H9 (cell line): ENCODE results near the gene SP110. TPM values are rescaled to one million over a fixed set of nuclear protein-coding genes. Genes with fewer than 3 reads are reported as not detected.

Experiments
- DNase-seq: peaks from one replicate; pipeline ENCODE4 v3.0.0-alpha.2; 2017
- H2AFZ ChIP-seq: one replicate; pipeline ENCODE4 v1.6.1; 2013; ENCODE audit warnings: mild to moderate bottlenecking, low read length, control low read depth, moderate library complexity
- H2AK5ac ChIP-seq: 2 replicates; pipeline ENCODE4 v1.6.1; 2013; ENCODE audit warnings: low read length, control low read depth, mixed read lengths; ENCODE audit not compliant: insufficient read length
- H2BK120ac ChIP-seq: one replicate; pipeline ENCODE4 v1.6.1; 2013; ENCODE audit warnings: low read depth, mild to moderate bottlenecking, low read length, control low read depth, inconsistent platforms; ENCODE audit not compliant: poor library complexity, severe bottlenecking
- H2BK12ac ChIP-seq: 2 replicates; pipeline ENCODE4 v1.6.1; 2013; ENCODE audit warnings: low read length, control low read depth, mixed read lengths, low read depth; ENCODE audit not compliant: insufficient read length
- H2BK15ac ChIP-seq: 2 replicates; pipeline ENCODE4 v1.6.1; 2013; ENCODE audit warnings: low read depth, low read length, control low read depth
- H2BK20ac ChIP-seq: one replicate; pipeline ENCODE4 v1.6.1; 2013; ENCODE audit warnings: low read depth, mild to moderate bottlenecking, low read length, control low read depth, inconsistent platforms; ENCODE audit not compliant: poor library complexity, severe bottlenecking
- H2BK5ac ChIP-seq: 2 replicates; pipeline ENCODE4 v1.6.1; 2013; ENCODE audit warnings: low read length, control low read depth, mixed read lengths; ENCODE audit not compliant: insufficient read length
- H3K14ac ChIP-seq: 2 replicates; pipeline ENCODE4 v1.6.1; 2013; ENCODE audit warnings: low read length, control low read depth; ENCODE audit not compliant: insufficient read depth
- H3K18ac ChIP-seq: 2 replicates; pipeline ENCODE4 v1.6.1; 2013; ENCODE audit warnings: low read depth, mild to moderate bottlenecking, mixed read lengths, low read length, control low read depth; ENCODE audit not compliant: insufficient read length
- H3K23ac ChIP-seq: 2 replicates; pipeline ENCODE4 v1.6.1; 2013; ENCODE audit warnings: low read length, control low read depth, mixed read lengths, low read depth; ENCODE audit not compliant: insufficient read length
- H3K23me2 ChIP-seq: 2 replicates; pipeline ENCODE4 v1.6.1; 2013; ENCODE audit warnings: low read depth, mild to moderate bottlenecking, mixed read lengths, low read length, control low read depth; ENCODE audit not compliant: insufficient read length, poor library complexity, severe bottlenecking
- H3K27ac ChIP-seq: 2 replicates; pipeline ENCODE4 v1.5.1; 2013; ENCODE audit warnings: low read length, control low read depth, mixed read lengths, low read depth; ENCODE audit not compliant: insufficient read length
- H3K27me3 ChIP-seq: 2 replicates; pipeline ENCODE4 v1.6.1; 2013; ENCODE audit warnings: low read length, control low read depth, inconsistent platforms; ENCODE audit not compliant: insufficient read depth
- H3K4ac ChIP-seq: 2 replicates; pipeline ENCODE4 v1.6.1; 2013; ENCODE audit warnings: low read depth, mild to moderate bottlenecking, control low read depth, inconsistent platforms, low read length, moderate library complexity
- H3K4me1 ChIP-seq: 2 replicates; pipeline ENCODE4 v1.6.1; 2013; ENCODE audit warnings: low read length, control low read depth, inconsistent platforms; ENCODE audit not compliant: insufficient read depth
- H3K4me2 ChIP-seq: 2 replicates; pipeline ENCODE4 v1.6.1; 2013; ENCODE audit warnings: low read length, control low read depth, mixed read lengths; ENCODE audit not compliant: insufficient read length, insufficient read depth
- H3K56ac ChIP-seq: 2 replicates; pipeline ENCODE4 v1.6.1; 2013; ENCODE audit warnings: low read depth, mild to moderate bottlenecking, mixed read lengths, low read length, control low read depth; ENCODE audit not compliant: insufficient read length
- H3K79me1 ChIP-seq: 2 replicates; pipeline ENCODE4 v1.6.1; 2013; ENCODE audit warnings: low read depth, mild to moderate bottlenecking, moderate library complexity, low read length, control low read depth, inconsistent platforms; ENCODE audit not compliant: insufficient read depth, poor library complexity, severe bottlenecking
- H3K79me2 ChIP-seq: 2 replicates; pipeline ENCODE4 v1.6.1; 2013; ENCODE audit warnings: low read length, control low read depth, inconsistent platforms; ENCODE audit not compliant: insufficient read depth
- H3K9ac ChIP-seq: 2 replicates; pipeline ENCODE4 v1.6.1; 2013; ENCODE audit warnings: low read length, control low read depth, mixed read lengths; ENCODE audit not compliant: insufficient read length; ENCODE audit errors: extremely low read depth
- H3K9me3 ChIP-seq: one replicate; pipeline ENCODE4 v1.6.1; 2013; ENCODE audit warnings: low read depth, low read length, inconsistent platforms; ENCODE audit not compliant: control insufficient read depth
- H3T11ph ChIP-seq: one replicate; pipeline ENCODE4 v1.6.1; 2013; ENCODE audit warnings: mild to moderate bottlenecking, low read length, control low read depth, inconsistent platforms
- H4K20me1 ChIP-seq: one replicate; pipeline ENCODE4 v1.6.1; 2013; ENCODE audit not compliant: control insufficient read depth, insufficient read length, insufficient read depth
- H4K5ac ChIP-seq: 2 replicates; pipeline ENCODE4 v1.6.1; 2013; ENCODE audit warnings: low read depth, mild to moderate bottlenecking, mixed read lengths, low read length, control low read depth; ENCODE audit not compliant: insufficient read length
- H4K8ac ChIP-seq: replicated peaks from 2 replicates; pipeline ENCODE4 v1.6.1; 2013; ENCODE audit warnings: low read length, control low read depth, mixed read lengths, low read depth; ENCODE audit not compliant: insufficient read length
- H4K91ac ChIP-seq: 2 replicates; pipeline ENCODE4 v1.6.1; 2013; ENCODE audit warnings: low read depth, mild to moderate bottlenecking, moderate library complexity, mixed read lengths, low read length, control low read depth; ENCODE audit not compliant: insufficient read length
- H3K27ac Mint-ChIP-seq, 3 experiments: 2 replicates in 2 of 3; 3 replicates in 1 of 3; pipeline ENCODE4 v1.8.0; 2020 to 2021; ENCODE audit warnings: mixed read lengths in 3 of 3, mild to moderate bottlenecking in 1 of 3, moderate library complexity in 1 of 3
- H3K27me3 Mint-ChIP-seq: 2 replicates; pipeline ENCODE4 v1.8.0; 2021; ENCODE audit warnings: low read depth, mild to moderate bottlenecking, moderate library complexity, mixed read lengths
- H3K36me3 Mint-ChIP-seq, 3 experiments: 2 replicates in 2 of 3; 3 replicates in 1 of 3; pipeline ENCODE4 v1.8.0; 2020 to 2021; ENCODE audit warnings: low read depth in 3 of 3, mixed read lengths in 3 of 3; ENCODE audit not compliant: insufficient read depth in 1 of 3
- H3K4me1 Mint-ChIP-seq, 2 experiments: 2 replicates each; pipeline ENCODE4 v1.8.0; 2020; ENCODE audit warnings: mixed read lengths in 2 of 2
- H3K4me3 Mint-ChIP-seq, 2 experiments: 2 replicates in 1 of 2; 3 replicates in 1 of 2; pipeline ENCODE4 v1.8.0; 2020 to 2021; ENCODE audit warnings: mild to moderate bottlenecking in 2 of 2, mixed read lengths in 2 of 2, moderate library complexity in 1 of 2
- H3K9me3 Mint-ChIP-seq, 2 experiments: 2 replicates in 1 of 2; 3 replicates in 1 of 2; pipeline ENCODE4 v1.8.0; 2020; ENCODE audit warnings: mild to moderate bottlenecking in 2 of 2, mixed read lengths in 2 of 2, moderate library complexity in 1 of 2
- CTCF ChIP-seq: fragments of 200-600 bp; sonication (generic); conservative IDR thresholded peaks from 3 replicates; pipeline ENCODE4 v1.8.0; 2021; ENCODE audit warnings: antibody characterized with exemption, mild to moderate bottlenecking
- WGBS: extraction: QIAGEN DNeasy Blood & Tissue Kit; methylation state at CpG from one replicate; pipeline ENCODE4 v1.1.7; 2013; ENCODE audit warnings: missing lambda C conversion rate, low lambda C conversion rate, mixed read lengths; ENCODE audit not compliant: insufficient read length; ENCODE audit errors: extremely low coverage; 5-methylcytosine and 5-hydroxymethylcytosine counted together
- total RNA-seq: library from RNA; stranded (reverse); gene quantifications from 2 replicates; pipeline ENCODE4 v1.2.1, GENCODE V29; 2021

SP110 gene
- total RNA-seq, 1 experiment from 2014 or later: 3.7 TPM

GRCh38 chr2:230137902-230138539, 81.8 kb downstream of the SP110 start:
- WGBS: no CpG with 5 or more reads among the region's 1 CpG
- peaks cover 16 to 26% (median 24%) of the 10 kb centered on the region in 3 experiments for H3K36me3 Mint-ChIP-seq
- Histone ChIP-seq H2BK15ac (no peak overlapping the region), H3K27me3 (no peaks in the 10 kb centered on the region), H4K91ac (no peak overlapping the region), H3K23ac (no peak overlapping the region), H3K4me1 (no peaks in the 10 kb centered on the region), H3K23me2 (no peaks in the 10 kb centered on the region), H3K79me2 (no peaks in the 10 kb centered on the region), H3K9me3 (no peaks in the 10 kb centered on the region), H2AFZ (no peak overlapping the region), H2BK20ac (no peak overlapping the region), H4K5ac (no peak overlapping the region), H2BK12ac (no peak overlapping the region), H3K14ac (no peak overlapping the region), H3K18ac (no peak overlapping the region), H3K56ac (no peak overlapping the region), H3K9ac (no peak overlapping the region), H3K27ac (no peak overlapping the region), H3K4me2 (no peak overlapping the region), H2BK5ac (no peak overlapping the region), H4K8ac (no peak overlapping the region), H2AK5ac (no peak overlapping the region), H4K20me1 (no peaks in the 10 kb centered on the region), H3K79me1 (no peaks in the 10 kb centered on the region), H3K4ac (no peak overlapping the region), H3T11ph (no peak overlapping the region), H2BK120ac (no peak overlapping the region)
- peaks cover 7 to 9% of the 10 kb centered on the region in 2 experiments for H3K4me1 Mint-ChIP-seq
- peaks cover 2% of the 10 kb centered on the region; the same call in 1 of the 2 replicates for H3K27me3 Mint-ChIP-seq
- no peak overlapping the region for H3K27ac Mint-ChIP-seq
- peaks cover 24% of the 10 kb centered on the region in 2 experiments for H3K9me3 Mint-ChIP-seq
- TF ChIP-seq CTCF: no peak
- DNase-seq: no peak
- no peak overlapping the region for H3K4me3 Mint-ChIP-seq
